NT2/D1 (cell line): ENCODE measurements around the gene U2SURP.

Experiments used
- SUZ12 ChIP-seq: IDR thresholded peaks from 2 replicates; pipeline ENCODE4 v1.6.1; 2011; ENCODE audit not compliant: insufficient read length, insufficient read depth; ENCODE audit errors: extremely low read depth
- YY1 ChIP-seq: IDR thresholded peaks from 2 replicates; pipeline ENCODE4 v1.6.1; 2011; ENCODE audit not compliant: insufficient read length, insufficient read depth

- TF ChIP-seq YY1 = no peak
- TF ChIP-seq SUZ12 = no peak
Observed at GRCh38 chr3:143101792-143102381, 100.5 kb downstream of the U2SURP start.
